Stimulated activated CD4-positive, alpha-beta T cell treated with anti-CD3 and anti-CD28 coated beads, TNF-alpha, amount 100 ng/mL, for 48 hours (primary cell): Measurements from ENCODE around the gene RMRP.

Source experiments
- DNase-seq, 3 donors: peaks; one replicate each; pipeline ENCODE4 v3.0.0-alpha.2; 2020; ENCODE audit warnings: low read depth in 3 of 3

The RMRP gene

DNA sequence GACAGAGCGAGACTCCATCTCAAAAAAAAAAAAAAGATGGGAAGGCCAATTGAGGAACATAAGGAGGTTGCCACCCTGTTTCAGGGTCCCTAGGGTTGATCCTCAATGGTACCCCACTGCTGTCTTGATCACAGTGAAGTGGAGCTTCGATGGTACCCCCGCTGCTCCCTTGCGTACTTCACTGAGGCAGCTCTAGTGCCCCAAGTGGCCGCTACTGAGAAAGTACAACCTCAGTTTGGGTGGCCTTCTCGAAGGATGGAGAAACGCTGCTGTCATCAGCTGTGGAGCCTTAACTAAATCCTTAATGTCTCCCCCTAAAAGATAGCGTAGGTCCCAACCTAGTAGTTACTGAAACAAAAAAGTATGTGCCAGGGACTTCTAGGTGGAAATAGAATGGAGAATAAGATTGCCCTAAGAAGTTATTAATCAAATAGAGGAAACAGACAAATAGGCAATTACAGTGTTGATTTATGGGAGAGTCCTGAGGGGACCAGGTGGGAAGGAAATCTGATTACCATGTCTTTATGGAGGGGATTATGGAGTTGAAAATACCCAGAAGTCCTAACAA, 46.5 kb downstream of the RMRP start:
- DNase-seq, result peak in 2 of 3 donors; percentile 35 to 45

DNA sequence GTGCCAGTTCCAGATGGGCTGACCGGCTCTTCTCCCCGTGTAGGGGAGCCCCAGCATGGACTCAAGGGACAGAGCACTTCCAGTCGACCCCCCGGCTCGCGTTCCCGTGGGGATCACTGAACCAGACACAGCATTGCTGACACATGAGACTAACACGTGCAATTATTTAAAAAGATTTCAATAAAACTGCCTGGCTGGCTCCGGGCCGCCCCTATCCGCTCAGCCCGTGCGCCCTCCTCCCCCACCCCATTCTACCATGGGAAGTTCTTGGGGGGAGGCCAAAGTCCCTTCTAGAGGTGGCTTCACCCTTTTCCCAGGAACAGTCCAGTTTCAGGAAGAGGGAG, 48.0 kb downstream of the RMRP start:
- no peak for DNase-seq

DNA sequence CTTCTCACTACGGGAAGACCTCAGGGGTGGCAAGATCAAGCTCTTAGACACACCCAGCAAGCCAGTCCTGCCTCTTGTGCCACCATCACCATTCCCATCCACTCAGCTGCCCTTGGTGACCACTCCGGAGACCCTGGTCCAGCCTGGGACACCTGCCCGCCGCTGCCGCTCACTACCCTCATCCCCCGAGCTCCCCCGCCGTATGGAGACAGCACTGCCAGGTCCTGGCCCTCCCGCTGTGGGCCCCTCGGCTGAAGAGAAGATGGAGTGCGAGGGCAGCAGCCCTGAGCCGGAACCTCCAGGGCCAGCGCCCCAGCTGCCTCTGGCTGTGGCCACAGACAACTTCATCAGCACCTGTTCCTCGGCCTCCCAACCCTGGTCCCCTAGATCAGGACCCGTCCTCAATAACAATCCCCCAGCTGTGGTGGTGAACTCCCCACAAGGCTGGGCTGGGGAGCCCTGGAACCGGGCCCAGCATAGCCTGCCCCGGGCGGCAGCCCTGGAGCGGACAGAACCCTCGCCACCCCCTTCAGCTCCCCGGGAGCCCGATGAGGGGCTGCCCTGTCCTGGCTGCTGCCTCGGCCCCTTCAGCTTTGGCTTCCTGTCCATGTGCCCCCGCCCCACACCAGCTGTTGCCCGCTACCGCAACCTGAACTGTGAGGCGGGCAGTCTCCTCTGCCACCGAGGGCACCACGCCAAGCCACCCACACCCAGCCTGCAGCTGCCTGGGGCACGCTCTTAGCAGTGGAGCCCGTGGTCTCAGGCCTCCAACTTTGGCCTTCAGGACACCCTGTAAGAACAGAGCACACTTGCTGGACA, 48.6 kb downstream of the RMRP start:
- DNase-seq, result no peak

DNA sequence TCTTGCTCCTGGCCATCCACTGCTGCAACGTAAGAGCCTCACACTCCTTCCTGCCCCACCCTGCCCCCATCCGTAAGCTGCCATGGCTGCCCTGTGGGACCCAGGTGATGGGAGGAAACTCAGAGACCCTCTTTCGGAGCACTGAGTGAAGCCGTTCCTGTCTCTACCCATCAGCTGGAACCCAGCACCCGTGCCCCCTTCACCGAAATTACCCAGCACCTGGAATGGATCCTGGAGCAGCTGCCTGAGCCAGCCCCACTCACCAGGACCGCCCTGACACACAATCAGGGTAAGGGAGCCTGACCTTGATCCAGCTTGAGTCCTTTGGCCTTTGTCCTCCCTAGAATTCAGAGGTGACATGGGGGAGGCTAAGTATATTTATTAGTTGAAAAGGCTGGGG, 49.6 kb downstream of the RMRP start:
- DNase-seq, result no peak
